ENCODE data around the gene RAB4B.

The RAB4B gene

GRCh38 chr19:40806423-40807146 is 28.5 kb downstream of the RAB4B start (continued):
- TF ChIP-seq SCRT1 (tag by site-specific recombination; IDR thresholded peaks at IDR 0.05; ENCODE audit: borderline replicate concordance), result no peak
- TF ChIP-seq, protein P1, sequence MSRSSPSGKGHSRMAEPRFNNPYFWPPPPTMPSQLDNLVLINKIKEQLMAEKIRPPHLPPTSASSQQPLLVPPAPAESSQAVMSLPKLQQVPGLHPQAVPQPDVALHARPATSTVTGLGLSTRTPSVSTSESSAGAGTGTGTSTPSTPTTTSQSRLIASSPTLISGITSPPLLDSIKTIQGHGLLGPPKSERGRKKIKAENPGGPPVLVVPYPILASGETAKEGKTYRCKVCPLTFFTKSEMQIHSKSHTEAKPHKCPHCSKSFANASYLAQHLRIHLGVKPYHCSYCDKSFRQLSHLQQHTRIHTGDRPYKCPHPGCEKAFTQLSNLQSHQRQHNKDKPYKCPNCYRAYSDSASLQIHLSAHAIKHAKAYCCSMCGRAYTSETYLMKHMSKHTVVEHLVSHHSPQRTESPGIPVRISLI (tag by site-specific recombination; IDR thresholded peaks at IDR 0.05), result no peak
- TF ChIP-seq, protein P2, sequence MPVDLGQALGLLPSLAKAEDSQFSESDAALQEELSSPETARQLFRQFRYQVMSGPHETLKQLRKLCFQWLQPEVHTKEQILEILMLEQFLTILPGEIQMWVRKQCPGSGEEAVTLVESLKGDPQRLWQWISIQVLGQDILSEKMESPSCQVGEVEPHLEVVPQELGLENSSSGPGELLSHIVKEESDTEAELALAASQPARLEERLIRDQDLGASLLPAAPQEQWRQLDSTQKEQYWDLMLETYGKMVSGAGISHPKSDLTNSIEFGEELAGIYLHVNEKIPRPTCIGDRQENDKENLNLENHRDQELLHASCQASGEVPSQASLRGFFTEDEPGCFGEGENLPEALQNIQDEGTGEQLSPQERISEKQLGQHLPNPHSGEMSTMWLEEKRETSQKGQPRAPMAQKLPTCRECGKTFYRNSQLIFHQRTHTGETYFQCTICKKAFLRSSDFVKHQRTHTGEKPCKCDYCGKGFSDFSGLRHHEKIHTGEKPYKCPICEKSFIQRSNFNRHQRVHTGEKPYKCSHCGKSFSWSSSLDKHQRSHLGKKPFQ (tag by site-specific recombination; IDR thresholded peaks at IDR 0.05), result 0 out of 2 replicates have a peak, but pooled peaks have one; percentile 4
- TF ChIP-seq, protein P3, sequence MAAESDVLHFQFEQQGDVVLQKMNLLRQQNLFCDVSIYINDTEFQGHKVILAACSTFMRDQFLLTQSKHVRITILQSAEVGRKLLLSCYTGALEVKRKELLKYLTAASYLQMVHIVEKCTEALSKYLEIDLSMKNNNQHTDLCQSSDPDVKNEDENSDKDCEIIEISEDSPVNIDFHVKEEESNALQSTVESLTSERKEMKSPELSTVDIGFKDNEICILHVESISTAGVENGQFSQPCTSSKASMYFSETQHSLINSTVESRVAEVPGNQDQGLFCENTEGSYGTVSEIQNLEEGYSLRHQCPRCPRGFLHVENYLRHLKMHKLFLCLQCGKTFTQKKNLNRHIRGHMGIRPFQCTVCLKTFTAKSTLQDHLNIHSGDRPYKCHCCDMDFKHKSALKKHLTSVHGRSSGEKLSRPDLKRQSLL (tag by site-specific recombination; IDR thresholded peaks at IDR 0.05), result no peak
- peak; percentile 50; the same call in 1 of the 2 replicates for TF ChIP-seq ZNF654 (tag by site-specific recombination; IDR thresholded peaks at IDR 0.05; ENCODE audit: low read depth)
- TF ChIP-seq ZNF169 (tag by site-specific recombination; IDR thresholded peaks at IDR 0.05), result no peak
- no peak for TF ChIP-seq ZNF529 (tag by site-specific recombination; IDR thresholded peaks at IDR 0.05; ENCODE audit: insufficient replicate concordance)
- TF ChIP-seq KLF17 (tag by site-specific recombination; IDR thresholded peaks at IDR 0.05), result peak; percentile 90; the same call in 1 of the 2 replicates

GRCh38 chr19:40807147-40808020 is 29.3 kb downstream of the RAB4B start:
- Histone ChIP-seq H3K4me1 (ENCODE audit: control insufficient read depth, insufficient read depth, low read length) (peaks cover 58% of the 10 kb centered on the region), H3K27ac (ENCODE audit: extremely low read depth, low read depth, low read length) (peak overlapping the region; percentile 28), H3K4me3 (ENCODE audit: low read depth, low read length) (no peak overlapping the region), H3K9me3 (ENCODE audit: control insufficient read depth, insufficient read depth, low read depth, low read length) (no peaks in the 10 kb centered on the region), H3K36me3 (ENCODE audit: control insufficient read depth in 2 of 2, insufficient read depth in 1 of 2, low read length in 2 of 2) (peaks cover 29 to 63% of the 10 kb centered on the region in 2 experiments)
- CTCF ChIA-PET, result interaction anchor here (0.5 to 5.6 kb wide), 53 partner anchors 9 to 749 kb away, joined by 3 to 77 read pairs (median 4); partner anchors contain the start of genes ACTMAP, COQ8B, EGLN2 and ITPKC
- POLR2A ChIA-PET, result interaction anchor here (0.7 to 8.6 kb wide), 19 partner anchors 9 to 203 kb away, joined by 3 to 86 read pairs (median 6); partner anchors contain the start of genes ACTMAP, COQ8B, EGLN2 and ITPKC
- 0 out of 2 replicates have a peak, but pooled peaks have one; percentile 47 for TF ChIP-seq ZNF391 (tag by site-specific recombination; IDR thresholded peaks at IDR 0.05; ENCODE audit: borderline replicate concordance, low read depth)
- TF ChIP-seq PATZ1 (tag by site-specific recombination; IDR thresholded peaks at IDR 0.05), result 0 out of 2 replicates have a peak, but pooled peaks have one; percentile 55
- TF ChIP-seq KLF7 (tag by site-specific recombination; IDR thresholded peaks at IDR 0.05; ENCODE audit: borderline replicate concordance), result 0 out of 2 replicates have a peak, but pooled peaks have one; percentile 45
- no peak; the same call in 1 of the 2 replicates for TF ChIP-seq ZNF600 (tag by site-specific recombination; IDR thresholded peaks at IDR 0.05)
- 0 out of 2 replicates have a peak, but pooled peaks have one; percentile 3 for TF ChIP-seq SP3 (tag by site-specific recombination; IDR thresholded peaks at IDR 0.05)
- 0 out of 2 replicates have a peak, but pooled peaks have one; percentile 40 for TF ChIP-seq ZNF548 (tag by site-specific recombination; IDR thresholded peaks at IDR 0.05)
- no peak for TF ChIP-seq ZNF426 (tag by site-specific recombination; IDR thresholded peaks at IDR 0.05)
- no peak for TF ChIP-seq KLF8 (tag by site-specific recombination; IDR thresholded peaks at IDR 0.05)
- TF ChIP-seq, protein P4, sequence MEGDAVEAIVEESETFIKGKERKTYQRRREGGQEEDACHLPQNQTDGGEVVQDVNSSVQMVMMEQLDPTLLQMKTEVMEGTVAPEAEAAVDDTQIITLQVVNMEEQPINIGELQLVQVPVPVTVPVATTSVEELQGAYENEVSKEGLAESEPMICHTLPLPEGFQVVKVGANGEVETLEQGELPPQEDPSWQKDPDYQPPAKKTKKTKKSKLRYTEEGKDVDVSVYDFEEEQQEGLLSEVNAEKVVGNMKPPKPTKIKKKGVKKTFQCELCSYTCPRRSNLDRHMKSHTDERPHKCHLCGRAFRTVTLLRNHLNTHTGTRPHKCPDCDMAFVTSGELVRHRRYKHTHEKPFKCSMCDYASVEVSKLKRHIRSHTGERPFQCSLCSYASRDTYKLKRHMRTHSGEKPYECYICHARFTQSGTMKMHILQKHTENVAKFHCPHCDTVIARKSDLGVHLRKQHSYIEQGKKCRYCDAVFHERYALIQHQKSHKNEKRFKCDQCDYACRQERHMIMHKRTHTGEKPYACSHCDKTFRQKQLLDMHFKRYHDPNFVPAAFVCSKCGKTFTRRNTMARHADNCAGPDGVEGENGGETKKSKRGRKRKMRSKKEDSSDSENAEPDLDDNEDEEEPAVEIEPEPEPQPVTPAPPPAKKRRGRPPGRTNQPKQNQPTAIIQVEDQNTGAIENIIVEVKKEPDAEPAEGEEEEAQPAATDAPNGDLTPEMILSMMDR (tag by site-specific recombination; IDR thresholded peaks at IDR 0.05), result peak; percentile 85
- peak; percentile 73; the same call in 1 of the 2 replicates for TF ChIP-seq ZNF394 (tag by site-specific recombination; IDR thresholded peaks at IDR 0.05; ENCODE audit: borderline replicate concordance)
- TF ChIP-seq ZNF24 (tag by site-specific recombination; IDR thresholded peaks at IDR 0.05), result no peak
- TF ChIP-seq ZNF169 (tag by site-specific recombination; IDR thresholded peaks at IDR 0.05), result 0 out of 2 replicates have a peak, but pooled peaks have one; percentile 35
- TF ChIP-seq ZEB2 (tag by site-specific recombination; IDR thresholded peaks at IDR 0.05), result 0 out of 2 replicates have a peak, but pooled peaks have one; percentile 10
- TF ChIP-seq ZNF785 (tag by site-specific recombination; IDR thresholded peaks at IDR 0.05), result 0 out of 2 replicates have a peak, but pooled peaks have one; percentile 15
- peak; percentile 37; the same call in 1 of the 2 replicates for TF ChIP-seq ZNF121 (tag by site-specific recombination; IDR thresholded peaks at IDR 0.05)
- 0 out of 2 replicates have a peak, but pooled peaks have one; percentile 30 for TF ChIP-seq ZNF157 (tag by site-specific recombination; IDR thresholded peaks at IDR 0.05)
